Astrocyte of the spinal cord (primary cell): ENCODE results near the gene SCFD2.

Experiments
- DNase-seq: peaks from one replicate; pipeline ENCODE4 v3.0.0; 2011; ENCODE audit warnings: low read depth, low spot score
- H3K4me3 ChIP-seq: 2 replicates; pipeline ENCODE4 v1.5.1; 2011; ENCODE audit warnings: low read depth, mild to moderate bottlenecking, low read length, moderate library complexity
- in situ Hi-C: cut with HindIII; loops from 2 replicates; pipeline ENCODE4 v1.10.0; 2017; ENCODE audit warnings: low sequenced_read_pairs
- TF ChIP-seq, protein P1 (sequence below): IDR thresholded peaks from 2 replicates; pipeline ENCODE4 v1.5.1; 2012; ENCODE audit warnings: low read depth, mild to moderate bottlenecking, low read length, inconsistent platforms

SCFD2 gene

GRCh38 chr4:52949336-52949735 lies 416.5 kb downstream of the SCFD2 start:
- TF ChIP-seq, protein P1, sequence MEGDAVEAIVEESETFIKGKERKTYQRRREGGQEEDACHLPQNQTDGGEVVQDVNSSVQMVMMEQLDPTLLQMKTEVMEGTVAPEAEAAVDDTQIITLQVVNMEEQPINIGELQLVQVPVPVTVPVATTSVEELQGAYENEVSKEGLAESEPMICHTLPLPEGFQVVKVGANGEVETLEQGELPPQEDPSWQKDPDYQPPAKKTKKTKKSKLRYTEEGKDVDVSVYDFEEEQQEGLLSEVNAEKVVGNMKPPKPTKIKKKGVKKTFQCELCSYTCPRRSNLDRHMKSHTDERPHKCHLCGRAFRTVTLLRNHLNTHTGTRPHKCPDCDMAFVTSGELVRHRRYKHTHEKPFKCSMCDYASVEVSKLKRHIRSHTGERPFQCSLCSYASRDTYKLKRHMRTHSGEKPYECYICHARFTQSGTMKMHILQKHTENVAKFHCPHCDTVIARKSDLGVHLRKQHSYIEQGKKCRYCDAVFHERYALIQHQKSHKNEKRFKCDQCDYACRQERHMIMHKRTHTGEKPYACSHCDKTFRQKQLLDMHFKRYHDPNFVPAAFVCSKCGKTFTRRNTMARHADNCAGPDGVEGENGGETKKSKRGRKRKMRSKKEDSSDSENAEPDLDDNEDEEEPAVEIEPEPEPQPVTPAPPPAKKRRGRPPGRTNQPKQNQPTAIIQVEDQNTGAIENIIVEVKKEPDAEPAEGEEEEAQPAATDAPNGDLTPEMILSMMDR = no peak
- H3K4me3 ChIP-seq = no peak overlapping the region
- in situ Hi-C loops = no loop called here
- DNase-seq = no peak

DNA sequence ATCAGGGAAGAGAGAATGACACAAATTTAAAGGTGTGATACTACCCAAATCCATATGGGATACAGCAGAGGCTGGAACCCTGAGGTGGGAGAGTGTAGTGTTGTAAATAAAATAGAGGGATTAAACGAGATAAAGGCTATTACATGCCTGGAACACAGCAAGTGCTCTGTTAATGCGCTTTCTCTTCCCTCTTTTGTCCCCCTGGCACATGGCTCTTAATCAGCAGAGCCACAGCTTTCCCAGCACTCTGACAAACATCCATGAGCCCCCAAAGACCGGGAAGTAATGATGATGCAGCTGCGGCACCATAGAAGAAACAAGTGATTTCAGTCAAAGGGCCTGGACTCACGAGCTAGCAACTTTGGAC lies 417.8 kb downstream of the SCFD2 start:
- DNase-seq = no peak
- in situ Hi-C loops = no loop called here
- H3K4me3 ChIP-seq = no peak overlapping the region
- TF ChIP-seq, protein P1 = no peak

DNA sequence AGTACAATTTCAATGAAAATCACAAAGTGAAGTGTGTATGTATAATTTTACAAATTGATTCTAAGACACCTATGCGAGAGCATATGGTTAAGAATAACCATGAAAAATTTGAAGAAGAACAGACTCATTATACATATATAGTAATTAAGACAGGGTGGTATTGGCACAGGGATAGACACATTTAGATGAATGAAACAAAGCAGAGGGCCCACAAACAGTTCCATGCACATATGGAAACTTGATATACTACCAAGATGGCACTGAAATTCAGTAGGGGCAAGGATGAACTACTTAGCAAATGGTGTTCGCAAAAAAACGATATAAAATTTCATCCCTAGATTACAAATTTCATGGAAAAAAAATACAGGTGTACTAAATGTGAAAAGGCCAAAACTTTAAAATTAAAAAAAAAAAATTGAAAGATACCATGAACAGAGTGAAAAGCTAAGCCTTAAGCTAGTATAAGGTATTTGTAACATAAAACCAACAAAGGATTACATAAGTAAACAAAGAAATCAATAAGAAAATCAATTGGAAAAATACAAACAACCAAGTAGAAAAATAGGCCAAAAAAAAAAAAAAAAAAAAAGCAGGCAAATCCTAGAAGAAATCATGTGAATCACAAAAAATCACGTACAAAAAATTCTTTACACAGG lies 418.3 kb downstream of the SCFD2 start:
- no peak overlapping the region for H3K4me3 ChIP-seq
- TF ChIP-seq, protein P1 = no peak
- in situ Hi-C loops = no loop called here
- no peak for DNase-seq

GRCh38 chr4:52946855-52947254 lies 419.0 kb downstream of the SCFD2 start:
- in situ Hi-C loops = no loop called here
- no peak overlapping the region for H3K4me3 ChIP-seq
- DNase-seq = no peak
- TF ChIP-seq, protein P1 = no peak

DNA sequence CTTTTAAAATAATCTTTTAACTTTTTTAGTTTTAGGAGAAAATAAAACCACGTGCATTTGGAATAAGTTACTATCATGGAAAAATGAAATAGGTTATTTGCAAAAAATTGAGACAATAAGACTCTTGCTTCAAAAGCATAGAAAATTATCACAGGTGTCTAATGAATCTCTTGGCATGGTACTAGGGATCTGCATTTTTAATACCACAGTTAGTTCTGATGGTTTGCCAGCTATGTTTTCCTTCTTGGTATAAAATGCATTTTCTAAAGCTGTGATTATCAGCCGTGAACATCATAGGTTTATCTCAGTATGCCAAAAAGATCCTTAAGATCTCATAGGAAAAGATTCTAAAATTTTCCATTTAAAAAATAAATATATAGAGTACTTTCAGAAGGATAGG lies 419.9 kb downstream of the SCFD2 start:
- in situ Hi-C loops = no loop called here
- no peak overlapping the region for H3K4me3 ChIP-seq
- TF ChIP-seq, protein P1 = no peak
- DNase-seq = no peak

DNA sequence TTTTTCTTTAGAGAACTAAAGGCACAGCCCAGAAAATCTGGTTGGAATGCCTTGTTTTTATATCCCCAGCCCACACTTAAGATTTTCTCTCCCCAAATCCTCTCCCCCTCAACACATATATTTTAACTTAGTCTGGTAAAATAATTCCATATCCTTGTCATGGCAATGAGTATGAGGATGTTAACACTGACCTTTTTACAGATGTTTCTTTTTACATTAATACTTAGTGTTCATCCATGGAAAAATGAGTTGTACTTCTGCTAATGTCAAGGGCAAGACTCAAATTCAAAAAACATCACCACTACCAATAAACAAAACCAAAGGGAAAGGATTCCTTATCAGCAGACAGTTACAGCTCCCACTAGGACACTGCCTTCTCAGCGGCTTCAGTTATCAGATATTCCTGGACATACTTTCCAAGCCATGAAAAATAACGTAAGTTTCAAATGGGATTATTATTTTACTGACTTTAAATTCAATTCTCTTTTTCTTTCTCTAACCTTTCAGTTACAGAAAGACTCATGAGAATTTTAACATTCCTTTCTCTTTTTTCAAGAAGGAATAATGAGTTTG lies 420.4 kb downstream of the SCFD2 start:
- in situ Hi-C loops = no loop called here
- TF ChIP-seq, protein P1 = no peak
- DNase-seq = no peak
- no peak overlapping the region for H3K4me3 ChIP-seq
